ENCODE data around the gene CXCL6. TPM values are rescaled to one million over a fixed set of nuclear protein-coding genes. Genes with fewer than 3 reads are reported as not detected.

The CXCL6 gene
- total RNA-seq, 4 donors from 2014 or later, result 0.17 to 2.1 TPM; not detected in 2

- no peak for TF ChIP-seq POLR2A (IDR thresholded peaks at IDR 0.05)
- 76 to 79% methylated on average over 1 of the region's 1 CpG for WGBS, 2 donors
- intact Hi-C loops (cut with DNase I; ENCODE audit: low total_unique reads), result no loop called here
- H3K4me3 ChIP-seq (ENCODE audit: low read depth, poor library complexity, severe bottlenecking), result no peak overlapping the region
- DNase-seq (ENCODE audit: low spot score in 2 of 2), result no peak
These were observed 14.8 kb downstream of the CXCL6 start for GRCh38 chr4:73851293-73851692.

GRCh38 chr4:73852771-73853170, 16.3 kb downstream of the CXCL6 start:
- TF ChIP-seq POLR2A (IDR thresholded peaks at IDR 0.05), result no peak
- no peak for TF ChIP-seq CTCF (IDR thresholded peaks at IDR 0.05)
- H3K4me3 ChIP-seq (ENCODE audit: low read depth, poor library complexity, severe bottlenecking), result no peak overlapping the region
- DNase-seq (ENCODE audit: low spot score in 2 of 2), result no peak
- intact Hi-C loops (cut with DNase I; ENCODE audit: low total_unique reads), result no loop called here

GRCh38 chr4:73853246-73853704, 16.8 kb downstream of the CXCL6 start, which contains the start of gene PF4V1:
Gene PF4V1, plus strand, starts transcription at chr4:73853296. Its CDS starts 67 bp downstream, at chr4:73853363.
- WGBS, 2 donors, result 8 to 15% methylated on average over 20 to 22 of the region's 22 CpGs
- DNase-seq (ENCODE audit: low spot score in 2 of 2), result peak in 1 of 2 donors; percentile 82
- intact Hi-C loops (cut with DNase I; ENCODE audit: low total_unique reads), result no loop called here
- no peak within 1 kb of the TSS for H3K4me3 ChIP-seq (ENCODE audit: low read depth, poor library complexity, severe bottlenecking)
- no peak for TF ChIP-seq POLR2A (IDR thresholded peaks at IDR 0.05)
- TF ChIP-seq CTCF (IDR thresholded peaks at IDR 0.05), result no peak

- intact Hi-C loops (cut with DNase I; ENCODE audit: low total_unique reads), result no loop called here
These were observed 17.4 kb downstream of the CXCL6 start for GRCh38 chr4:73853718-73854473.

GRCh38 chr4:73855406-73855805, 18.9 kb downstream of the CXCL6 start:
- intact Hi-C loops (cut with DNase I; ENCODE audit: low total_unique reads), result no loop called here
- WGBS, 2 donors, result 51 to 57% methylated on average over 4 of the region's 4 CpGs
- H3K4me3 ChIP-seq (ENCODE audit: low read depth, poor library complexity, severe bottlenecking), result no peak overlapping the region
- TF ChIP-seq POLR2A (IDR thresholded peaks at IDR 0.05) (no peak), CTCF (IDR thresholded peaks at IDR 0.05) (no peak)
- no peak for DNase-seq (ENCODE audit: low spot score in 2 of 2)

More at GRCh38 chr4:73853718-73854473, 17.4 kb downstream of the CXCL6 start:
- no peak for TF ChIP-seq CTCF (IDR thresholded peaks at IDR 0.05)
- TF ChIP-seq POLR2A (IDR thresholded peaks at IDR 0.05), result no peak
- no peak overlapping the region for H3K4me3 ChIP-seq (ENCODE audit: low read depth, poor library complexity, severe bottlenecking)
- no peak for DNase-seq (ENCODE audit: low spot score in 2 of 2)
- 21 to 29% methylated on average over 8 of the region's 8 CpGs for WGBS, 2 donors

- H3K4me3 ChIP-seq (ENCODE audit: low read depth, poor library complexity, severe bottlenecking), result no peak overlapping the region
- no peak for TF ChIP-seq CTCF (IDR thresholded peaks at IDR 0.05)
- TF ChIP-seq POLR2A (IDR thresholded peaks at IDR 0.05), result no peak
- DNase-seq (ENCODE audit: low spot score in 2 of 2), result no peak
- intact Hi-C loops (cut with DNase I; ENCODE audit: low total_unique reads), result no loop called here
These were observed 20.0 kb downstream of the CXCL6 start for GRCh38 chr4:73856518-73856917.

Measured in lower leg skin (tissue), 4 donors.